IMR-90 (cell line): ENCODE measurements around the gene UMODL1. TPM values are rescaled to one million over a fixed set of nuclear protein-coding genes. Genes with fewer than 3 reads are reported as not detected.

Experiments used
- ATAC-seq: fragments of 200-7000 bp; cut with Tn5 transposase; 2 replicates; pipeline ENCODE4 v1.9.1; 2020; ENCODE audit warnings: low read depth, mild to moderate bottlenecking, moderate library complexity
- BruUV-seq: library from RNA; stranded (reverse); fragments of 400-500 nt; replicated peaks from 2 replicates; lab custom pipeline; 2021; lab: Mats Ljungman, UMichigan
- CTCF ChIA-PET: fragments of 300-600 bp; formaldehyde crosslinking; extraction: SDS; loops from one replicate; lab custom pipeline; 2021; ENCODE audit warnings: antibody characterized with exemption; lab: Yijun Ruan, JAX
- POLR2A ChIA-PET: fragments of 300-600 bp; sonication (Branson Sonifier 250); formaldehyde crosslinking; loops from one replicate; lab custom pipeline; 2022; ENCODE audit warnings: antibody characterized with exemption; ENCODE audit not compliant: unreplicated experiment; lab: Charles Lee
- DNase-seq: peaks from one replicate; pipeline ENCODE4 v3.0.0; 2013
- H2AFZ ChIP-seq: replicated peaks from 2 replicates; pipeline ENCODE3; 2013; ENCODE audit warnings: low read length, mild to moderate bottlenecking; ENCODE audit not compliant: poor library complexity
- H2AK5ac ChIP-seq: 2 replicates; pipeline ENCODE4 v1.6.1; 2013; ENCODE audit warnings: low read depth, low read length, inconsistent platforms
- H2AK9ac ChIP-seq: replicated peaks from 2 replicates; pipeline ENCODE3; 2013; ENCODE audit warnings: mild to moderate bottlenecking, low read depth, low read length, moderate library complexity; ENCODE audit not compliant: poor library complexity
- H2BK120ac ChIP-seq: 2 replicates; pipeline ENCODE4 v1.6.1; 2013; ENCODE audit warnings: low read depth, low read length, inconsistent platforms
- H2BK15ac ChIP-seq: 3 replicates; pipeline ENCODE4 v1.6.1; 2013; ENCODE audit warnings: low read depth, low read length, inconsistent platforms
- H2BK20ac ChIP-seq: 2 replicates; pipeline ENCODE4 v1.6.1; 2013; ENCODE audit warnings: low read depth, mild to moderate bottlenecking, inconsistent platforms, low read length, moderate library complexity
- H2BK5ac ChIP-seq: 2 replicates; pipeline ENCODE4 v1.6.1; 2013; ENCODE audit warnings: mild to moderate bottlenecking, low read depth, low read length, inconsistent platforms; ENCODE audit not compliant: poor library complexity, severe bottlenecking
- H3K14ac ChIP-seq: replicated peaks from 2 replicates; pipeline ENCODE4 v1.6.1; 2013; ENCODE audit warnings: low read depth, low read length, inconsistent platforms
- H3K18ac ChIP-seq: 2 replicates; pipeline ENCODE4 v1.6.1; 2013; ENCODE audit warnings: low read depth, low read length, control low read depth
- H3K23ac ChIP-seq: 2 replicates; pipeline ENCODE4 v1.6.1; 2013; ENCODE audit warnings: low read depth, low read length, inconsistent platforms
- H3K27ac ChIP-seq: 2 replicates; pipeline ENCODE4 v1.5.1; 2013; ENCODE audit warnings: mild to moderate bottlenecking, control low read depth, low read length; ENCODE audit not compliant: insufficient read depth
- H3K27me3 ChIP-seq: 2 replicates; pipeline ENCODE4 v1.6.1; 2013; ENCODE audit warnings: low read length; ENCODE audit not compliant: control insufficient read depth, insufficient read depth
- H3K36me3 ChIP-seq: 2 replicates; pipeline ENCODE4 v1.6.1; 2013; ENCODE audit warnings: low read length, mixed read lengths; ENCODE audit not compliant: control insufficient read depth, insufficient read depth
- H3K4ac ChIP-seq: 2 replicates; pipeline ENCODE4 v1.6.1; 2013; ENCODE audit warnings: low read depth, low read length, inconsistent platforms
- H3K4me1 ChIP-seq: 2 replicates; pipeline ENCODE4 v1.6.1; 2013; ENCODE audit warnings: low read length, mixed read lengths; ENCODE audit not compliant: control insufficient read depth, insufficient read depth
- H3K4me2 ChIP-seq: 2 replicates; pipeline ENCODE4 v1.6.1; 2013; ENCODE audit warnings: low read depth, mild to moderate bottlenecking, control low read depth, low read length, moderate library complexity
- H3K4me3 ChIP-seq: 2 replicates; pipeline ENCODE4 v1.5.1; 2013; ENCODE audit warnings: low read depth, mild to moderate bottlenecking, control low read depth, low read length, moderate library complexity; ENCODE audit not compliant: insufficient read depth
- H3K56ac ChIP-seq: 2 replicates; pipeline ENCODE4 v1.6.1; 2013; ENCODE audit warnings: low read length, inconsistent platforms; ENCODE audit not compliant: insufficient read depth; ENCODE audit errors: extremely low read depth
- H3K79me1 ChIP-seq, 2 experiments: 2 replicates each; pipeline ENCODE4 v1.6.1; 2013; ENCODE audit warnings: low read length in 2 of 2, inconsistent platforms in 1 of 2, low read depth in 1 of 2
- H3K9ac ChIP-seq: 2 replicates; pipeline ENCODE4 v1.6.1; 2013; ENCODE audit warnings: low read depth, low read length, control low read depth
- H3K9me1 ChIP-seq: 2 replicates; pipeline ENCODE4 v1.6.1; 2013; ENCODE audit warnings: low read length, inconsistent platforms; ENCODE audit not compliant: insufficient read depth
- H3K9me3 ChIP-seq: 2 replicates; pipeline ENCODE4 v1.6.1; 2013; ENCODE audit warnings: low read length; ENCODE audit not compliant: control insufficient read depth, insufficient read depth
- H4K20me1 ChIP-seq: 2 replicates; pipeline ENCODE4 v1.6.1; 2013; ENCODE audit warnings: low read length, inconsistent platforms; ENCODE audit not compliant: insufficient read depth
- H4K5ac ChIP-seq: 2 replicates; pipeline ENCODE4 v1.6.1; 2013; ENCODE audit warnings: mild to moderate bottlenecking, low read depth, low read length, control low read depth
- H4K8ac ChIP-seq, 2 experiments: 2 replicates each; pipeline ENCODE4 v1.6.1; 2013; ENCODE audit warnings: low read depth in 2 of 2, low read length in 2 of 2, control low read depth in 1 of 2, inconsistent platforms in 1 of 2
- H4K91ac ChIP-seq: 2 replicates; pipeline ENCODE4 v1.6.1; 2013; ENCODE audit warnings: low read depth, low read length, inconsistent platforms; ENCODE audit not compliant: insufficient read depth
- BHLHE40 ChIP-seq: fragments of 150-350 bp; IDR thresholded peaks from 2 replicates; pipeline ENCODE4 v1.6.1; 2016; ENCODE audit warnings: mild to moderate bottlenecking, low read depth, low read length
- CEBPB ChIP-seq: IDR thresholded peaks from 2 replicates; pipeline ENCODE4 v1.6.1; 2012; ENCODE audit warnings: low read depth, low read length, improper control_type of control experiment
- ELK1 ChIP-seq: fragments of 150-350 bp; IDR thresholded peaks from 2 replicates; pipeline ENCODE4 v1.6.1; 2016; ENCODE audit warnings: low read depth, mild to moderate bottlenecking, low read length, moderate library complexity, borderline replicate concordance
- FOS ChIP-seq: fragments of 150-350 bp; IDR thresholded peaks from 2 replicates; pipeline ENCODE4 v1.6.1; 2016; ENCODE audit warnings: low read depth, low read length
- MAFK ChIP-seq: IDR thresholded peaks from 2 replicates; pipeline ENCODE4 v1.6.1; 2012; ENCODE audit warnings: low read depth, low read length, improper control_type of control experiment
- MAZ ChIP-seq: IDR thresholded peaks from 2 replicates; pipeline ENCODE4 v1.6.1; 2012; ENCODE audit warnings: low read depth, mild to moderate bottlenecking, low read length, improper control_type of control experiment, moderate library complexity, borderline replicate concordance
- NFE2L2 ChIP-seq: fragments of 150-350 bp; IDR thresholded peaks from 2 replicates; pipeline ENCODE4 v1.6.1; 2016; ENCODE audit warnings: low read depth, mild to moderate bottlenecking, low read length
- POLR2A ChIP-seq: IDR thresholded peaks from 2 replicates; pipeline ENCODE4 v1.6.1; 2012; ENCODE audit warnings: mild to moderate bottlenecking, low read depth, low read length
- RCOR1 ChIP-seq: IDR thresholded peaks from 2 replicates; pipeline ENCODE4 v1.6.1; 2012; ENCODE audit warnings: mild to moderate bottlenecking, low read length, improper control_type of control experiment; ENCODE audit not compliant: insufficient replicate concordance
- RFX5 ChIP-seq: IDR thresholded peaks from 2 replicates; pipeline ENCODE4 v1.8.0; 2012; ENCODE audit warnings: low read depth, mild to moderate bottlenecking, low read length, moderate library complexity
- SMC3 ChIP-seq: fragments of 150-350 bp; IDR thresholded peaks from 2 replicates; pipeline ENCODE4 v1.6.1; 2016; ENCODE audit warnings: low read depth, mild to moderate bottlenecking, antibody characterized with exemption, low read length, moderate library complexity
- USF2 ChIP-seq: fragments of 150-350 bp; IDR thresholded peaks from 2 replicates; pipeline ENCODE4 v1.6.1; 2017; ENCODE audit warnings: mild to moderate bottlenecking, antibody characterized with exemption, low read length, low read depth
- WGBS, 2 experiments: methylation state at CpG; one replicate each; pipeline versions ENCODE4 v1.1.5 to v1.1.7; 2013; ENCODE audit warnings: missing lambda C conversion rate in 2 of 2; ENCODE audit not compliant: insufficient read length in 1 of 2; ENCODE audit errors: extremely low coverage in 2 of 2; 5-methylcytosine and 5-hydroxymethylcytosine counted together
- dilution Hi-C: fragments of 300-500 bp; cut with HindIII; formaldehyde crosslinking; loops from one replicate; pipeline ENCODE4 v1.14.3; 2018; ENCODE audit warnings: low sequenced_read_pairs; ENCODE audit not compliant: unreplicated experiment
- in situ Hi-C: fragments of 300-500 bp; cut with MboI; formaldehyde crosslinking; loops from 3 replicates; pipeline ENCODE4 v1.14.3; 2019; ENCODE audit warnings: low sequenced_read_pairs, inconsistent platforms, mixed read lengths
- intact Hi-C: fragments of 100-400 bp; cut with micrococcal nuclease; formaldehyde crosslinking; loops from 2 replicates; pipeline ENCODE4 v1.10.0; 2022
- polyA plus RNA-seq, 3 experiments: library from polyadenylated mRNA; depleted of rRNA; stranded (reverse); fragments of >200 nt; gene quantifications; 2 replicates each; pipeline ENCODE4 v1.2.3, GENCODE V29; 2012; ENCODE audit warnings: low replicate concordance in 1 of 3
- total RNA-seq: library from RNA; depleted of rRNA; stranded (reverse); fragments of >200 nt; gene quantifications from 2 replicates; pipeline ENCODE4 v1.2.3, GENCODE V29; 2012

Gene UMODL1
- total and polyA plus RNA-seq, 2 of the 4 experiments (the other 2 are of a cell fraction) = 0.02 TPM; not detected in 1

- no peaks in the 10 kb centered on the region; the same call in 1 of the 2 replicates for H3K27me3 ChIP-seq
- H3K14ac ChIP-seq = no peak overlapping the region
- no peak overlapping the region for H3K23ac ChIP-seq
- H2AK5ac ChIP-seq = no peak overlapping the region
- DNase-seq (no peak), ATAC-seq (no peak)
- H3K56ac ChIP-seq = no peak overlapping the region
- H4K8ac ChIP-seq = no peak overlapping the region
- no peak overlapping the region for H4K91ac ChIP-seq
- H3K9me1 ChIP-seq = no peaks in the 10 kb centered on the region
- H3K4ac ChIP-seq = peak overlapping the region; percentile 5; the same call in 1 of the 2 replicates
- no peak overlapping the region for H3K18ac ChIP-seq
- no TSS peak for BruUV-seq
- H3K27ac ChIP-seq = no peak overlapping the region
- in situ Hi-C loops (no loop called here), dilution Hi-C loops (no loop called here), intact Hi-C loops (no loop called here)
- peak overlapping the region; percentile 44; the same call in 1 of the 2 replicates for H2BK120ac ChIP-seq
- no peak overlapping the region for H3K9ac ChIP-seq
- no peaks in the 10 kb centered on the region for H4K20me1 ChIP-seq
- no CpG with 5 or more reads among the region's 8 CpGs for WGBS, 2 experiments
- no peaks in the 10 kb centered on the region for H3K79me1 ChIP-seq
- POLR2A ChIA-PET = no interaction called here
- CTCF ChIA-PET = no interaction called here
- H3K4me2 ChIP-seq = no peak overlapping the region
- no peak overlapping the region for H4K5ac ChIP-seq
- no peak overlapping the region for H2BK15ac ChIP-seq
- no peak overlapping the region for H2AFZ ChIP-seq
- H3K4me3 ChIP-seq = no peak overlapping the region
- no peaks in the 10 kb centered on the region for H3K36me3 ChIP-seq
- H3K9me3 ChIP-seq = no peaks in the 10 kb centered on the region
- H3K4me1 ChIP-seq = no peaks in the 10 kb centered on the region
- H2AK9ac ChIP-seq = no peak overlapping the region
- TF ChIP-seq POLR2A (no peak), USF2 (no peak), BHLHE40 (no peak), FOS (no peak), MAZ (no peak), ELK1 (no peak), RCOR1 (no peak), RFX5 (no peak), SMC3 (no peak), CEBPB (no peak), MAFK (no peak), NFE2L2 (no peak)
- H2BK20ac ChIP-seq = no peak overlapping the region
- H2BK5ac ChIP-seq = no peak overlapping the region
These were observed 10.0 kb downstream of the UMODL1 start for GRCh38 chr21:42081138-42081537.
